T-helper 9 cell (primary cell): ENCODE measurements around the gene TRIM46.
"Not testable (repeated sequence)": the region's sequence is repeated elsewhere in the genome, so short reads cannot be mapped to it uniquely, and the experiment has no call there.

Source experiments
- DNase-seq: peaks from one replicate; pipeline ENCODE4 v3.0.0-alpha.2; 2020

The TRIM46 gene

GRCh38 chr1:155208541-155209311, 35.1 kb downstream of the TRIM46 start, which contains the start of gene MTX1:
MTX1 (plus strand) TSS chr1:155208695; CDS start chr1:155208805, 110 bp downstream.
- DNase-seq = peak; percentile 86

- DNase-seq = no peak
These were observed 35.7 kb downstream of the TRIM46 start for GRCh38 chr1:155209312-155209721.

- no peak for DNase-seq
These were observed 36.9 kb downstream of the TRIM46 start for GRCh38 chr1:155210314-155211104.

GRCh38 chr1:155211381-155212050, 37.9 kb downstream of the TRIM46 start:
- DNase-seq = not testable (repeated sequence)

- DNase-seq = not testable (repeated sequence)
These were observed 38.4 kb downstream of the TRIM46 start for GRCh38 chr1:155212051-155212440.

GRCh38 chr1:155214702-155215101, 41.1 kb downstream of the TRIM46 start:
- not testable (repeated sequence) for DNase-seq

GRCh38 chr1:155218854-155219591, 45.4 kb downstream of the TRIM46 start:
- no peak for DNase-seq

- no peak for DNase-seq
These were observed 46.0 kb downstream of the TRIM46 start for GRCh38 chr1:155219592-155220031.

- not testable (repeated sequence) for DNase-seq
These were observed 46.7 kb downstream of the TRIM46 start for GRCh38 chr1:155220211-155220965.

- DNase-seq = no peak
These were observed 49.4 kb downstream of the TRIM46 start for GRCh38 chr1:155223047-155223446.

GRCh38 chr1:155225404-155225759, 51.7 kb downstream of the TRIM46 start:
- DNase-seq = not testable (repeated sequence)

- peak; percentile 76 for DNase-seq
These were observed 52.7 kb downstream of the TRIM46 start for GRCh38 chr1:155226188-155226909.

- no peak for DNase-seq
These were observed 53.2 kb downstream of the TRIM46 start for GRCh38 chr1:155226910-155227260.

GRCh38 chr1:155227261-155228095, 53.8 kb downstream of the TRIM46 start:
- peak; percentile 94 for DNase-seq

GRCh38 chr1:155228096-155228427, 54.4 kb downstream of the TRIM46 start:
- no peak for DNase-seq

- not testable (repeated sequence) for DNase-seq
These were observed 57.7 kb downstream of the TRIM46 start for GRCh38 chr1:155231302-155231701.

GRCh38 chr1:155232001-155232978, 58.6 kb downstream of the TRIM46 start:
- not testable (repeated sequence) for DNase-seq

GRCh38 chr1:155233502-155233901, 59.9 kb downstream of the TRIM46 start:
- DNase-seq = not testable (repeated sequence)
